GM12892 (cell line): ENCODE data around the gene UNC45B.

Experiments used
- POLR2A ChIP-seq: IDR thresholded peaks from 2 replicates; pipeline ENCODE4 v1.6.1; 2011; ENCODE audit warnings: low read depth, low read length, control low read depth
- POLR2AphosphoS5 ChIP-seq: IDR thresholded peaks from 2 replicates; pipeline ENCODE4 v1.6.1; 2011; ENCODE audit warnings: low read depth, low read length, control low read depth

DNA sequence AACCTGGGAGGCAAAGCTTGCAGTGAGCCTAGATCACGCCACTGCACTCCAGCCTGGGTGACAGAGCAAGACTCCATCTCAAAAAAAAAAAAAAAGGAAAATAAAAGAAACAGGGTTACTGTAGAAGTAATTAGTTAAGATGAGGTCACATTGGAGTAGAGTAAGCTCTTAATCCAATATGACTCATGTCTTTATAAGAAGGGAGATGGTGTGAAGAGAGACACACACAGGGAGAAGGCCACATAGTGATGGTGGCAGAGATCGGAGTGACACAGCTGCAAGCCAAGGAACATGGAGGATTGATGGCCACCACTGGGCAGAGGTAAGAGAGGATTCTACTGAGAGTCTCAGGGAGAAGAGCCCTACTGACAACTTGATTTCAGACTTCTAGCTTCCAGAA, 79.9 kb downstream of the UNC45B start:
- TF ChIP-seq POLR2A = no peak
- TF ChIP-seq POLR2AphosphoS5 = no peak
